Measurements from ENCODE around the gene HM13. TPM values are rescaled to one million over a fixed set of nuclear protein-coding genes. Genes with fewer than 3 reads are reported as not detected.

HM13 gene
- total and polyA plus RNA-seq, 2 of the 4 experiments (the other 2 are of a cell fraction) = 53.2 to 203 TPM

DNA sequence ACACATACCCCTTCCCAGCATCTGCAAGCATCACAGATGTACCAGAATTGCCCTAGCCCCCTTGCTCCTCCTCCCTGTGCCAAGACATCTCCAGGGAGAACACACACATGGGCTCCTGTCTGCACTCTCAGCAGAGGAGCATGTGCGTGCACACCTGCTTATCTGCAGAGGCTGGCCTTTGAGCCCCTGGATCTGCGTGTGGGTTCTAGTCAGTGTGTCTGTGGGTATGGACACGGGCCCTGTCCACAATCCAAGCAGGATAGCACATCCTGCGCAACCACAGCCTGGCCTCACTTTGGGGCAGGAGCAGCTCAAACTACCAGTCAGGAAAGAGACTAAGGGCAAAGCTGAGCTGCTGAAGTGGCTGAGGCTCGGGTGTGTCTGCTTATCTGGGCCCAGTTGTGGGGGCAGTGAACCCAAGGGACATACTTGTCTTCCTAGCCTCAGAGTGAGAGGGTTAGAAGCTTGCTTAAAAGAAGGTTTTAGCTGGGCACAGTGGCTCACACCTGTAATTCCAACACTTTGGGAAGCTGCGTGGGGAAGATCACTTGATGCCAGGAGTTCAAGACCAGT lies 41.0 kb downstream of the HM13 start:
- H3K27me3 ChIP-seq (ENCODE audit: control insufficient read depth, insufficient read depth, low read length) = no peaks in the 10 kb centered on the region
- H4K8ac ChIP-seq (ENCODE audit: low read depth in 2 of 2, low read length in 2 of 2) = no peak overlapping the region
- no peak overlapping the region for H2BK120ac ChIP-seq (ENCODE audit: low read depth, low read length)
- in situ Hi-C loops (cut with MboI; ENCODE audit: low sequenced_read_pairs) = no loop called here
- H2AK5ac ChIP-seq (ENCODE audit: low read depth, low read length) = no peak overlapping the region; the same call in 1 of the 2 replicates
- H4K91ac ChIP-seq (ENCODE audit: insufficient read depth, low read depth, low read length) = no peak overlapping the region
- H3K79me1 ChIP-seq (ENCODE audit: low read depth in 1 of 2, low read length in 2 of 2) = peaks cover 10 to 39% of the 10 kb centered on the region in 2 experiments
- POLR2A ChIA-PET (ENCODE audit: unreplicated experiment) = no interaction called here
- peaks cover 12% of the 10 kb centered on the region; the same call in 1 of the 2 replicates for H3K9me1 ChIP-seq (ENCODE audit: insufficient read depth, low read length)
- no peak overlapping the region for H2BK5ac ChIP-seq (ENCODE audit: low read depth, low read length, poor library complexity, severe bottlenecking)
- intact Hi-C loops (cut with micrococcal nuclease) = no loop called here
- H2AK9ac ChIP-seq (replicated peaks; ENCODE audit: low read depth, low read length, poor library complexity) = no peak overlapping the region
- no peak overlapping the region for H3K14ac ChIP-seq (replicated peaks; ENCODE audit: low read depth, low read length)
- no peak overlapping the region for H3K27ac ChIP-seq (ENCODE audit: insufficient read depth, low read length)
- no peak overlapping the region for H2BK15ac ChIP-seq (ENCODE audit: low read depth, low read length)
- no peaks in the 10 kb centered on the region for H3K9me3 ChIP-seq (ENCODE audit: control insufficient read depth, insufficient read depth, low read length)
- DNase-seq (no peak), ATAC-seq (ENCODE audit: low read depth) (no peak)
- no peak overlapping the region for H2BK20ac ChIP-seq (ENCODE audit: low read depth, low read length)
- CTCF ChIA-PET = interaction anchor here (2.7 kb wide), 1 partner anchor 57 kb away, joined by 12 read pairs; no protein-coding TSS in a partner anchor
- no peak overlapping the region for H3K4ac ChIP-seq (ENCODE audit: low read depth, low read length)
- no TSS peak for BruUV-seq (replicated peaks)
- H3K23ac ChIP-seq (ENCODE audit: low read depth, low read length) = no peak overlapping the region
- WGBS, 2 experiments (ENCODE audit: extremely low coverage in 2 of 2, insufficient read length in 1 of 2) = 57% methylated on average over 1 of the region's 6 CpGs; no CpG with 5 or more reads in 1 of the 2 experiments
- no peak overlapping the region for H4K5ac ChIP-seq (ENCODE audit: low read depth, low read length)
- H3K56ac ChIP-seq (ENCODE audit: extremely low read depth, insufficient read depth, low read length) = no peak overlapping the region
- dilution Hi-C loops (cut with HindIII; ENCODE audit: low sequenced_read_pairs, unreplicated experiment) = no loop called here
- H3K4me3 ChIP-seq (ENCODE audit: insufficient read depth, low read depth, low read length) = no peak overlapping the region
- H3K4me2 ChIP-seq (ENCODE audit: low read depth, low read length) = no peak overlapping the region
- no peak overlapping the region for H3K18ac ChIP-seq (ENCODE audit: low read depth, low read length)
- H3K36me3 ChIP-seq (ENCODE audit: control insufficient read depth, insufficient read depth, low read length) = peaks cover 56% of the 10 kb centered on the region
- H4K20me1 ChIP-seq (ENCODE audit: insufficient read depth, low read length) = peaks cover 11% of the 10 kb centered on the region
- no peak overlapping the region for H3K9ac ChIP-seq (ENCODE audit: low read depth, low read length)
- peaks cover 3% of the 10 kb centered on the region for H3K4me1 ChIP-seq (ENCODE audit: control insufficient read depth, insufficient read depth, low read length)
- TF ChIP-seq CHD1 (IDR thresholded peaks at IDR 0.05; ENCODE audit: low read depth, low read length) (no peak), FOS (IDR thresholded peaks at IDR 0.05; ENCODE audit: low read depth, low read length) (no peak), MXI1 (IDR thresholded peaks at IDR 0.05; ENCODE audit: borderline replicate concordance, low read depth, low read length) (no peak), RCOR1 (IDR thresholded peaks at IDR 0.05; ENCODE audit: insufficient replicate concordance, low read length) (no peak)
- H2AFZ ChIP-seq (replicated peaks; ENCODE audit: low read length, poor library complexity) = no peak overlapping the region

Measured in IMR-90 (cell line).